Peyer's patch (tissue), 4 donors: ENCODE data around the gene POLA1. TPM values are rescaled to one million over a fixed set of nuclear protein-coding genes. Genes with fewer than 3 reads are reported as not detected.

ENCODE experiments used
- DNase-seq, 3 donors: peaks; one replicate each; pipeline ENCODE4 v3.0.0-alpha.2; 2017 to 2019
- H3K27ac ChIP-seq, 4 donors: fragments of 200-600 bp; sonication (generic); one replicate each; pipeline ENCODE4 v1.5.1; 2016 to 2019
- H3K27me3 ChIP-seq, 2 donors: fragments of 200-600 bp; sonication (generic); one replicate each; pipeline ENCODE4 v1.5.1; 2019
- H3K36me3 ChIP-seq, 3 donors: fragments of 200-600 bp; sonication (generic); one replicate each; pipeline ENCODE4 v1.5.1; 2016 to 2019
- H3K4me1 ChIP-seq, 4 donors: fragments of 200-600 bp; sonication (generic); one replicate each; pipeline ENCODE4 v1.5.1; 2016 to 2019
- H3K4me3 ChIP-seq, 4 donors: fragments of 200-600 bp; sonication (generic); 1 replicate in 3 of 4; 2 replicates in 1 of 4; pipeline ENCODE4 v1.5.1; 2016 to 2019; ENCODE audit warnings: mild to moderate bottlenecking in 1 of 4
- H3K9me3 ChIP-seq, 4 donors: fragments of 200-600 bp; sonication (generic); one replicate each; pipeline ENCODE4 v1.5.1; 2016 to 2019; ENCODE audit warnings: mild to moderate bottlenecking in 1 of 4
- CTCF ChIP-seq, 6 experiments: fragments of 450-650 bp in 4 of 6; fragments of 200-600 bp in 2 of 6; sonication (generic) in 1 of 6; IDR thresholded peaks; one replicate each; pipeline ENCODE4 v1.5.1; 2017 to 2019; ENCODE audit warnings: antibody characterized with exemption in 6 of 6, mild to moderate bottlenecking in 3 of 6, moderate library complexity in 1 of 6
- POLR2A ChIP-seq, 2 donors: fragments of 450-650 bp; IDR thresholded peaks; one replicate each; pipeline ENCODE4 v1.5.1; 2017; ENCODE audit warnings: antibody characterized with exemption in 2 of 2, mild to moderate bottlenecking in 2 of 2, moderate library complexity in 2 of 2
- total RNA-seq, 4 donors: library from RNA; depleted of rRNA; stranded (reverse); fragments of >200 nt; gene quantifications; one replicate each; pipeline ENCODE4 v1.1.0, GENCODE V29; 2016

Gene POLA1
- total RNA-seq, 4 donors from 2014 or later: 5.3 to 51.2 (median 9.5) TPM

GRCh38 chrX:24870143-24870542 is 176.4 kb downstream of the POLA1 start:
- no peaks in the 10 kb centered on the region for H3K36me3 ChIP-seq
- no peaks in the 10 kb centered on the region for H3K4me1 ChIP-seq
- no peak overlapping the region for H3K4me3 ChIP-seq
- H3K27me3 ChIP-seq: no peaks in the 10 kb centered on the region
- no peaks in the 10 kb centered on the region for H3K9me3 ChIP-seq
- TF ChIP-seq POLR2A (IDR thresholded peaks at IDR 0.05) (no peak), CTCF (IDR thresholded peaks at IDR 0.05) (no peak)
- DNase-seq: no peak
- H3K27ac ChIP-seq: no peak overlapping the region

- no peak overlapping the region for H3K4me3 ChIP-seq
- no peak overlapping the region for H3K27ac ChIP-seq
- H3K36me3 ChIP-seq: no peaks in the 10 kb centered on the region
- no peaks in the 10 kb centered on the region for H3K4me1 ChIP-seq
- no peaks in the 10 kb centered on the region for H3K9me3 ChIP-seq
- H3K27me3 ChIP-seq: no peaks in the 10 kb centered on the region
- no peak for TF ChIP-seq POLR2A (IDR thresholded peaks at IDR 0.05)
- TF ChIP-seq CTCF (IDR thresholded peaks at IDR 0.05): no peak
- no peak for DNase-seq
Measured at GRCh38 chrX:24874604-24875247, 181.0 kb downstream of the POLA1 start.

GRCh38 chrX:24876530-24877287 is 183.0 kb downstream of the POLA1 start:
- no peaks in the 10 kb centered on the region for H3K9me3 ChIP-seq
- TF ChIP-seq CTCF (IDR thresholded peaks at IDR 0.05) (no peak), POLR2A (IDR thresholded peaks at IDR 0.05) (no peak)

GRCh38 chrX:24877288-24877664 is 183.6 kb downstream of the POLA1 start:
- Histone ChIP-seq H3K27me3 (no peaks in the 10 kb centered on the region), H3K4me1 (no peaks in the 10 kb centered on the region), H3K9me3 (no peaks in the 10 kb centered on the region), H3K36me3 (no peaks in the 10 kb centered on the region), H3K4me3 (no peak overlapping the region), H3K27ac (no peak overlapping the region)
- TF ChIP-seq POLR2A (IDR thresholded peaks at IDR 0.05): no peak
- TF ChIP-seq CTCF (IDR thresholded peaks at IDR 0.05): no peak
- DNase-seq: no peak

More at GRCh38 chrX:24876530-24877287, 183.0 kb downstream of the POLA1 start:
- no peak overlapping the region for H3K27ac ChIP-seq
- H3K36me3 ChIP-seq: no peaks in the 10 kb centered on the region
- H3K4me1 ChIP-seq: no peaks in the 10 kb centered on the region
- H3K27me3 ChIP-seq: no peaks in the 10 kb centered on the region
- H3K4me3 ChIP-seq: no peak overlapping the region
- no peak for DNase-seq

GRCh38 chrX:24877854-24878650 is 184.3 kb downstream of the POLA1 start:
- no peak for TF ChIP-seq CTCF (IDR thresholded peaks at IDR 0.05)
- no peak for TF ChIP-seq POLR2A (IDR thresholded peaks at IDR 0.05)
- Histone ChIP-seq H3K27me3 (no peaks in the 10 kb centered on the region), H3K36me3 (no peaks in the 10 kb centered on the region), H3K4me3 (no peak overlapping the region), H3K27ac (no peak overlapping the region), H3K4me1 (no peaks in the 10 kb centered on the region), H3K9me3 (no peaks in the 10 kb centered on the region)
- DNase-seq: no peak
